Central memory CD8-positive, alpha-beta T cell (primary cell): ENCODE data around the gene RPS6KA6.
"Not testable (repeated sequence)": the region's sequence is repeated elsewhere in the genome, so short reads cannot be mapped to it uniquely, and the experiment has no call there.

Source experiments
- ATAC-seq: fragments of 150-1000 bp; cut with Tn5 transposase; replicated peaks from 2 replicates; pipeline ENCODE4 v1.10.0; 2022; ENCODE audit warnings: mild to moderate bottlenecking, moderate FRiP score, moderate number of reproducible peaks; ENCODE audit not compliant: poor library complexity, severe bottlenecking; ENCODE audit errors: extremely low read depth
- DNase-seq, 2 donors: peaks; one replicate each; pipeline ENCODE4 v3.0.0; 2021; ENCODE audit warnings: low spot score in 2 of 2
- H3K27ac Mint-ChIP-seq: one replicate; pipeline ENCODE4 v1.8.0; 2022; ENCODE audit warnings: low read depth, mild to moderate bottlenecking, moderate library complexity, mixed read lengths
- H3K27me3 Mint-ChIP-seq: one replicate; pipeline ENCODE4 v1.8.0; 2022; ENCODE audit warnings: mixed read lengths
- H3K36me3 Mint-ChIP-seq: one replicate; pipeline ENCODE4 v1.8.0; 2022; ENCODE audit warnings: mild to moderate bottlenecking, moderate library complexity, mixed read lengths; ENCODE audit not compliant: insufficient read depth
- H3K4me1 Mint-ChIP-seq: one replicate; pipeline ENCODE4 v1.8.0; 2022; ENCODE audit warnings: mixed read lengths
- H3K4me3 Mint-ChIP-seq: one replicate; pipeline ENCODE4 v1.8.0; 2022; ENCODE audit warnings: mild to moderate bottlenecking, moderate library complexity, mixed read lengths
- H3K9me3 Mint-ChIP-seq: one replicate; pipeline ENCODE4 v1.8.0; 2022; ENCODE audit warnings: mixed read lengths

The RPS6KA6 gene

GRCh38 chrX:84156821-84157220 lies 31.2 kb downstream of the RPS6KA6 start:
- peaks cover 4% of the 10 kb centered on the region for H3K9me3 Mint-ChIP-seq

GRCh38 chrX:84155938-84156337 lies 32.1 kb downstream of the RPS6KA6 start:
- Mint-ChIP-seq H3K36me3 (no peaks in the 10 kb centered on the region), H3K4me1 (no peaks in the 10 kb centered on the region), H3K4me3 (no peak overlapping the region), H3K27me3 (no peaks in the 10 kb centered on the region), H3K27ac (no peak overlapping the region), H3K9me3 (peaks cover 4% of the 10 kb centered on the region)
- ATAC-seq (no peak), DNase-seq (no peak)

More at GRCh38 chrX:84156821-84157220, 31.2 kb downstream of the RPS6KA6 start:
- ATAC-seq (no peak), DNase-seq (no peak)
- Mint-ChIP-seq H3K36me3 (no peaks in the 10 kb centered on the region), H3K27ac (no peak overlapping the region), H3K4me1 (no peaks in the 10 kb centered on the region), H3K27me3 (no peaks in the 10 kb centered on the region), H3K4me3 (no peak overlapping the region)

GRCh38 chrX:84153538-84153937 lies 34.5 kb downstream of the RPS6KA6 start:
- H3K36me3 Mint-ChIP-seq: no peaks in the 10 kb centered on the region
- no peaks in the 10 kb centered on the region for H3K27me3 Mint-ChIP-seq
- DNase-seq: no peak
- H3K4me1 Mint-ChIP-seq: no peaks in the 10 kb centered on the region
- no peak overlapping the region for H3K27ac Mint-ChIP-seq
- peaks cover 4% of the 10 kb centered on the region for H3K9me3 Mint-ChIP-seq
- H3K4me3 Mint-ChIP-seq: no peak overlapping the region
- no peak for ATAC-seq

- no peaks in the 10 kb centered on the region for H3K9me3 Mint-ChIP-seq
- ATAC-seq: no peak
- H3K4me3 Mint-ChIP-seq: no peak overlapping the region
- no peak overlapping the region for H3K27ac Mint-ChIP-seq
- H3K4me1 Mint-ChIP-seq: no peaks in the 10 kb centered on the region
- no peaks in the 10 kb centered on the region for H3K36me3 Mint-ChIP-seq
- DNase-seq: no peak
- no peaks in the 10 kb centered on the region for H3K27me3 Mint-ChIP-seq
Observed at GRCh38 chrX:84144991-84145390, 43.0 kb downstream of the RPS6KA6 start.

GRCh38 chrX:84144281-84144680 lies 43.7 kb downstream of the RPS6KA6 start:
- no peak overlapping the region for H3K27ac Mint-ChIP-seq
- peaks cover 5% of the 10 kb centered on the region for H3K9me3 Mint-ChIP-seq
- no peak for DNase-seq
- no peaks in the 10 kb centered on the region for H3K4me1 Mint-ChIP-seq
- no peak overlapping the region for H3K4me3 Mint-ChIP-seq
- no peak for ATAC-seq
- H3K36me3 Mint-ChIP-seq: peaks cover 1% of the 10 kb centered on the region
- no peaks in the 10 kb centered on the region for H3K27me3 Mint-ChIP-seq

GRCh38 chrX:84133023-84133422 lies 55.0 kb downstream of the RPS6KA6 start:
- Mint-ChIP-seq H3K4me3 (no peak overlapping the region), H3K9me3 (no peaks in the 10 kb centered on the region), H3K27ac (no peak overlapping the region), H3K27me3 (no peaks in the 10 kb centered on the region), H3K36me3 (no peaks in the 10 kb centered on the region), H3K4me1 (no peaks in the 10 kb centered on the region)
- no peak for DNase-seq
- no peak for ATAC-seq

GRCh38 chrX:84123585-84123984 lies 64.4 kb downstream of the RPS6KA6 start:
- DNase-seq: no peak
- H3K4me3 Mint-ChIP-seq: no peak overlapping the region
- ATAC-seq: no peak
- H3K4me1 Mint-ChIP-seq: no peaks in the 10 kb centered on the region
- H3K27me3 Mint-ChIP-seq: no peaks in the 10 kb centered on the region
- no peak overlapping the region for H3K27ac Mint-ChIP-seq
- H3K9me3 Mint-ChIP-seq: peaks cover 11% of the 10 kb centered on the region
- H3K36me3 Mint-ChIP-seq: peaks cover 3% of the 10 kb centered on the region

- Mint-ChIP-seq H3K9me3 (peaks cover 10% of the 10 kb centered on the region), H3K4me1 (no peaks in the 10 kb centered on the region), H3K27ac (no peak overlapping the region), H3K4me3 (no peak overlapping the region), H3K36me3 (no peaks in the 10 kb centered on the region), H3K27me3 (no peaks in the 10 kb centered on the region)
- DNase-seq: no peak
- ATAC-seq: no peak
Observed at GRCh38 chrX:84118769-84119168, 69.2 kb downstream of the RPS6KA6 start.

- Mint-ChIP-seq H3K4me3 (no peak overlapping the region), H3K27me3 (no peaks in the 10 kb centered on the region), H3K9me3 (peaks cover 10% of the 10 kb centered on the region), H3K4me1 (no peaks in the 10 kb centered on the region), H3K27ac (no peak overlapping the region), H3K36me3 (no peaks in the 10 kb centered on the region)
- ATAC-seq (no peak), DNase-seq (no peak)
Observed at GRCh38 chrX:84118315-84118714, 69.7 kb downstream of the RPS6KA6 start.

GRCh38 chrX:84108584-84108983 lies 79.4 kb downstream of the RPS6KA6 start:
- Mint-ChIP-seq H3K36me3 (no peaks in the 10 kb centered on the region), H3K4me1 (no peaks in the 10 kb centered on the region), H3K27ac (no peak overlapping the region), H3K4me3 (no peak overlapping the region), H3K9me3 (no peaks in the 10 kb centered on the region), H3K27me3 (no peaks in the 10 kb centered on the region)
- ATAC-seq (no peak), DNase-seq (no peak)

- H3K27me3 Mint-ChIP-seq: no peaks in the 10 kb centered on the region
- H3K4me3 Mint-ChIP-seq: no peak overlapping the region
- no peak overlapping the region for H3K27ac Mint-ChIP-seq
- no peaks in the 10 kb centered on the region for H3K9me3 Mint-ChIP-seq
- H3K36me3 Mint-ChIP-seq: no peaks in the 10 kb centered on the region
- no peak for ATAC-seq
- no peak for DNase-seq
- no peaks in the 10 kb centered on the region for H3K4me1 Mint-ChIP-seq
Observed at GRCh38 chrX:84099120-84099519, 88.9 kb downstream of the RPS6KA6 start.

- DNase-seq, ATAC-seq, H3K27me3 Mint-ChIP-seq, H3K36me3 Mint-ChIP-seq, H3K4me1 Mint-ChIP-seq, H3K27ac Mint-ChIP-seq, H3K4me3 Mint-ChIP-seq: not testable (repeated sequence)
- H3K9me3 Mint-ChIP-seq: peaks cover 12% of the 10 kb centered on the region
Observed at GRCh38 chrX:84079479-84080197, 108.4 kb downstream of the RPS6KA6 start.

GRCh38 chrX:84078991-84079390 lies 109.0 kb downstream of the RPS6KA6 start:
- Mint-ChIP-seq H3K27me3 (no peaks in the 10 kb centered on the region), H3K4me1 (no peaks in the 10 kb centered on the region), H3K4me3 (no peak overlapping the region), H3K36me3 (no peaks in the 10 kb centered on the region), H3K9me3 (peaks cover 12% of the 10 kb centered on the region), H3K27ac (no peak overlapping the region)
- ATAC-seq: no peak
- DNase-seq: no peak
